GM19023 (cell line): ENCODE results near the gene CYP24A1.

Source experiments
- ATAC-seq: cut with Tn5 transposase; IDR thresholded peaks from one replicate; pipeline ENCODE4 v1.9.1; 2021; ENCODE audit warnings: mild to moderate bottlenecking, moderate library complexity; ENCODE audit not compliant: unreplicated experiment

CYP24A1 gene

GRCh38 chr20:54176610-54177009, 2.8 kb upstream of the CYP24A1 start:
- no peak for ATAC-seq

GRCh38 chr20:54174457-54175175, 830 bp upstream of the CYP24A1 start:
- no peak for ATAC-seq

DNA sequence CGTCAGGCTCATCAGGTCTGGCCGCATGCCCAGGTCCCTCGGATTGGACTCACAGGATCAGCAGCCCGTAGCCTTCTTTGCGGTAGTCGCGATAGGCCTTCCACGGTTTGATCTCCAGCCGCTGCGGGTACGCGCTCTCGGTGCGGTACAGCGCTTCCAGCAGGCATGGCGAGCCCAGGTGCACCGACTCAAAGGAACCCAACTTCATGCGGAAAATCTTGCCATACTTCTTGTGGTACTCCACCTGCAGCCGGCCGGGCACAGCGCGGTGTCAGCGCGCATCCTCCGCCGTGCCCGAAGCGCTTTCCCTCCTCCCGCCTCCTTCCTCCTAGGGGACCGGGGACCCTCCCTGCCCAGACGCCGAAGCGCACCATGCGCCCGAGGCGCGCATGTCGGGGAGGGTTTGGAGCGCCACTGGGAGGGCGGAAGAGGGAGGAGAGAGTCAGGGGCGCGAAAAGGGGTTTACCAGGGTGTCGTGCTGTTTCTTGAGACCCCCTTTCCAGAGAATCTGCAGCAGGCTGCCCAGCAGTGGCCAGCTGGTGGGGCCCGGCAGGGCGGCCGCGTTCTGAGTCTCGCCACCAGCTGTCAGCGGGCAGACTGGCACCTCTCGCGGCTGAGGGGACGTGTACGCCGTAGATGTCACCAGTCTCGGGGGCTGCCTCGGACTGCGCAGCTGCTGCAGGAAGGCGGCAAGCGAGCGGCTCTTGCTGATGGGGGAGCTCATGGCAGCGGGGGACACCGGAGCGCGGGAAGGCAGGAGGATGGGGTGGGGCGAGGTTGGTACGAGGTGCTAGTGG, 732 bp downstream of the CYP24A1 start:
- ATAC-seq = no peak

- no peak for ATAC-seq
These were observed 1.3 kb downstream of the CYP24A1 start for GRCh38 chr20:54172532-54172855.

DNA sequence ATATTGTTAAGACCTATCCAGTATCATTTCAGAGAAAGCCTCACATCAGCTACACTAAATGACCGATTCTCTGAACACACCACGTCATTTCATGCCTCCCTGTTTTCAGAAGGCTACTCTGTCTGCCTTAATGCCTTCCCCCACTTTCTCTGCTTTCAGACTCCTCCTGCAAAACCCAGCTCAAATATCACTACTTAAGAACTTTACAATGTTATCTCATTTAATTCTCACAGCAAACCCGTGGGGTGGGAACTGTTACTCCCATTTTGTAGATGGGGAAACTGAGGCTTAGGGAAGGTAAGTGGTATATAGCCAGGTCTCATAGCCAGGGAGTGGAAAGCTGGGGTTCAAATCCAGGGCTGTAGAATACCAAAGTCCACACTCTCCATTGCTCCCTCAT, 2.8 kb downstream of the CYP24A1 start:
- no peak for ATAC-seq

DNA sequence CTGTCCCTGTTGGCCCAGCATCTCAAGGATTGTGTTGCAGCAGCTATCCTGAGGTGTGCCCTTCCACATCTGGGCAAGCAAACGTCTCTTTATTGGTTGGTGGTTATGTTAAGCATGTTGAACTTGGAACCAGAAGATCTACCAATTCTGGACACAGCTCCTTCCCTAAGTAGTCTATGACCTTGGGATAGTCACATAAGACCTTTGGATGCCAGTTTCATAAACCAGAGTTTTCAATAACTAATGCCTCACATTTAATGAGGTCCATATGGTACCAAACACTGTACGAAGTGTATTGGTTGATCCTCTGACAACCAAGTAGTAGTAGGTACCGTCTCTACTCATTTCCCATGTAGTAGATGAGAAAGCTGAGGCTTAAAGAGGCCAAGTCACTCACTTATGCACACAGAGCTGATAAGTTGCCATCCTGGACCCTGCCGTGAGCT, 3.7 kb downstream of the CYP24A1 start:
- ATAC-seq = no peak

GRCh38 chr20:54168961-54169862, 4.6 kb downstream of the CYP24A1 start:
- ATAC-seq = no peak

- ATAC-seq = no peak
These were observed 5.6 kb downstream of the CYP24A1 start for GRCh38 chr20:54167909-54168872.

DNA sequence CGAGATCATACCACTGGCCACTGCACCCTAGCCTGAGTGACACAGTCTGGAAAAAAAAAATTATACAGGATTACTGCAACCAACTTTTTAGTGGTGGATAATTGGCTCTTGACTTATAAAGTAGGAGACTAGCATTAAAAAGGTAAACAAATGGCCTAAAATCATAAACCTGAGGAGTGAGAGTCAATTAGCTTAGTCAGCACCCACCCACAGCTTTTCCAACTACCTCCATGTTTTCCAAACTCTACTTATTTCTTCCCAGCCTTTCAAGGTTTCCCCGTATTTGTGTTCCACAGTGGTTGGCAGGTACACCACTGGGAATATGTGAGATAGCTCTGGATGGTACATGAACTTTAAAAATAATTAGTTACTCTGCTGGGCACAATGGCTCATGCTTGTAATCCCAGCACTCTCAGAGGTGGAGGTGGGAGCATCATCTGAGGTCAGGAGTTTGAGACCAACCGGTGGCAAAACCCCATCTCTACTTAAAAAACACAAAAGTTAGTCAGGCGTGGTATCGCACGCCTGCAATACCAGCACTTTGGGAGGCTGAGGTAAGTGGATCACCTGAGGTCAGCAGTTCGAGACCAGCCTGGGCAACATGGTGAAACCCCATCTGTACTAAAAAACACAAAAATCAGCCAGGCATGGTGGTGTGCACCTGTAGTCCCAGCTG, 6.7 kb downstream of the CYP24A1 start:
- no peak for ATAC-seq

DNA sequence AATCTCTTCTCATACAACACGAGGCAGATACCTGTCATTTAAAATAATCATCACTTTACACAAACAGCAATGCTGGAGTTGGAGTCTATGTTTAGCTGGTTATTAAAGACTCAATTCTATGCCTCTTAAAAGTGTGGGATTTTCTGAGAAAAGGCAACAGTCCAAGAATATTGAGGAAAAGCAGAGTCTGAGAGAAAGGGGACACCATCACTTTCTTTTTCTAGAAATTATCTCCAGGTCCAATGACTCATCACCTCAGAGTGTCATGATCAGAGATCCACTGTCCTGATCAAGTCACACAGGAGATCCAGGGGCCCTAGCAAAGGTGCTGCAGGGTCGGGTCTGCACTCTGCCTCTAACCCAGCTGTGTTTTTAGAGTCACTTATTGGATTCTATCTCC, 8.0 kb downstream of the CYP24A1 start:
- no peak for ATAC-seq

- ATAC-seq = no peak
These were observed 8.8 kb downstream of the CYP24A1 start for GRCh38 chr20:54165014-54165413.

GRCh38 chr20:54163402-54163801, 10.4 kb downstream of the CYP24A1 start:
- no peak for ATAC-seq

- no peak for ATAC-seq
These were observed 11.3 kb downstream of the CYP24A1 start for GRCh38 chr20:54162378-54163009.

- no peak for ATAC-seq
These were observed 12.0 kb downstream of the CYP24A1 start for GRCh38 chr20:54161821-54162149.

DNA sequence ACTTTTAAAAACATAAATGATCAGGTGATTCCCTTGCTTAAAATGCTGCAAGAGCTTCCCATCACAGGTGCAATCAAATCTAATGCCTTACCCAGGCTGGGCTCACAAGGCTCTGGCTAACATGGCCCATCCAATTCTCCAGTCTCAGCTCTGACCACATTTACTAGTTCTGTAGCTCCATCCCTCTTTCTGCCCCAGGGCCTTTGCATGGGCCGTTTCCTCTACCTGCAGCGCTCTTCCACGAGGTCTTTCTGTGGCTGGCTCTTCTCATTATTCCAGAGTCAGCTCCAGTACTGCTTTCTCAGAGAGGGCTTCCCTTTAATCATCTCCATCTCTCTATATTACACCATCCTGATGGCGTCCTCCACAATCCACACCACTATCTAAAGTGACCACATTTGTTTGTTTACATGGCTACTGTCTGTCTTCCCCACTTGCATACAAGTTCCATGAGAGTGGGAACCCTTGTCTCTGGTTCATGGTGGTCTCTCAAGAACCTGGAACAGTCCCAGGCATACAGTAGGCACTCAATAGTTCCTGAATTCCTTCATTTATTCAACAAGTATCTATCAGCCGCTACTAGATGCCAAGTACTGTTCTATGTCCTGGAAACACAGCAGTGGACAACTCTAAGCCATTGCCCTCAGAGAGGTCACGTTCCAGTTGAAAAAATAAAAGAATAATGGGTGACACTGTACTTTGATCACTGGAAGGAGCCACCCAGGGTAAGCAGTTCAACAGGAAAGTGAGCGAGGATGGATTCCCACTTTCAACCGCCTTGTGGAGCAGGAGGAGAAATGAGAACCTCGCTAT, 12.6 kb downstream of the CYP24A1 start:
- no peak for ATAC-seq

DNA sequence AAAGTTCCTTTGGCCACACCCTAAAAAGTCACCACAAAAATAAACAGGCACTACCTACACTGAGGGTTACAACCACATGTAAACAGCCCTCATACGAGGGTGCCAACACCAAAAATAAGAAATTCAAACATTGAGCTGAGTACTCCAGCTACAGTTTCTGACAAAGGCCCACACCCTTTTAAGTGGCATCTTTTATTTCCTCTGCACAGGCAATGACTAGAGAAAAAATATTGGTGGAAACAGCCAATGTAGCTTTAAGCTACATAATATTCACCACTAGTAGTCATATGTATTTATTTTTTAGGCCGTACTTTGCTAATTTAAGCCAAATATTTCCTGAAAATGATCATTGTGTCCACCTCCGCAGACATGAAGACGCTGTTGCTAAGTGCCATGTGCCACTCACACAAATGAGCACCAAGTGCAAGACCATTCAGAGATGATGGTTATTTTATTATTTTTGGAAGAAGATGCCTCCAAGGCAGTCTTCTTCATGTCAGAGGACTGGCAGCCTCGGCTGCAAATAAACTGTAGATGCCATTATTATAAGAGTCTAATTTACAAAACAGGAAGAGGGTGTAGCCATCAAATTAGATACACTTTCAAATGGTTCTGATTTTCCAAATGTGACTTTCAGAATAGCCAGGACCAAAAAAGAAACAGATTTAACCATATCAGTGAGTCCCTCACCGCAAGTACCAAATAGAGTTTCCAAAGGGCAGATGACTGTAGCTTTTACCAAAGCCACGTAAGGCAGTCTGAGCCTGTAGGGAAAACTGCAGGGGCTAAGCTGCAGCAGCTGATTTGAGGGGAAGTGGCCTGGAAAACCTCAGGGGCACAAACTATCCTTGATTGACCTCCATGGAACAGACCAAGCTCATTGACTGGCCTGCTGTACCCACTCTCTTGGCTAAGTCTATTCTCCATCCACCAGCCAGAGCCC, 13.4 kb downstream of the CYP24A1 start:
- no peak for ATAC-seq

DNA sequence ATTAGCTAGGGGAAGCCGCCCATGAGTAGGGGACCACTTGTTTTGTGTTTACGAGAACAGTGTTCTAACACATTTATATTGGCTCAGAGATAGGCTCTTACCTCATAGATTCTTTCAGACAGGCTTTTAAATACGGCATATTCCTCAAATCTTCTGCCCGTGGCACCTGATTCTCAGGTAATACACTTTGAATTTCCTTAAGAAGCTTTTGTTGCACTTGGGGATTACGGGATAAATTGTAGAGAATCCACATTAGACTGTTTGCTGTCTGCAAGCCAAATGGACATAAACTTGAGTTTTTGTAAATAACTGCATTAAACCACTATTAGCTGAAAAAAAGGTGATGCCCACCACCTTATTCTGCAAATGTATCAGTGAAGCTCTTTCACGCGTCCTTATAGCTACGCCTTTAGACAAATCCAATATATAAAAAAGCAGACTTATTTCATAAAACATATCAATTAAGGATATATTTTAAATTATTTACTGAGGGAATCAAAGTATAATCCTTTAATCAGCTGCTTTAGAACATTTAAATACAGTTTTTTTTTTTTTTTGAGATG, 14.8 kb downstream of the CYP24A1 start:
- no peak for ATAC-seq
